GM18519 (cell line): ENCODE results near the gene ERCC5.

Experiments
- ATAC-seq: cut with Tn5 transposase; IDR thresholded peaks from one replicate; pipeline ENCODE4 v1.9.1; 2021; ENCODE audit warnings: mild to moderate bottlenecking, moderate library complexity; ENCODE audit not compliant: unreplicated experiment, low FRiP score

ERCC5 gene

DNA sequence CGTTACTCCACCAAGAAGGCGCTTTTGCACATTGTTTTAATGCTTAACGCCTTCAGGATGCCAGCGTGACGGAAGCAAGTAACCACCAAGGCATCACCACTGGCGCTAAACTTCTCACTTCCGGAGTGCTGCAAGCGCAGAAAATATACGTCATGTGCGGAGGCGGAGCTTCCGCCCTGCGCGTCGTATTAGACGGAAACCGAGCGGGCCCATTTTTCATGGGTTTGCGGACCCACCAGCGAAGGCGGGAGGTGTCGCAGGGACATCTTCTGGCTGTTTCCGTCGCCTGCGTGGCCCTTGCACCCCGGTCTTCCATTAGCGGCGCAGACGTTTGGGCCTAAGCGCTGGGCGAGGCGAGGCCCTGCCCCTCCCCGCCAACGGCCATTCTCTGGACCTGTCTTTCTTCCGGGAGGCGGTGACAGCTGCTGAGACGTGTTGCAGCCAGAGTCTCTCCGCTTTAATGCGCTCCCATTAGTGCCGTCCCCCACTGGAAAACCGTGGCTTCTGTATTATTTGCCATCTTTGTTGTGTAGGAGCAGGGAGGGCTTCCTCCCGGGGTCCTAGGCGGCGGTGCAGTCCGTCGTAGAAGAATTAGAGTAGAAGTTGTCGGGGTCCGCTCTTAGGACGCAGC is at the start of gene ERCC5:
TSS of gene ERCC5 (plus strand) at position 403 of the 631 bp plus-strand sequence. CDS start 235 bp downstream, outside the sequence.
- ATAC-seq, result peak; percentile 72

DNA sequence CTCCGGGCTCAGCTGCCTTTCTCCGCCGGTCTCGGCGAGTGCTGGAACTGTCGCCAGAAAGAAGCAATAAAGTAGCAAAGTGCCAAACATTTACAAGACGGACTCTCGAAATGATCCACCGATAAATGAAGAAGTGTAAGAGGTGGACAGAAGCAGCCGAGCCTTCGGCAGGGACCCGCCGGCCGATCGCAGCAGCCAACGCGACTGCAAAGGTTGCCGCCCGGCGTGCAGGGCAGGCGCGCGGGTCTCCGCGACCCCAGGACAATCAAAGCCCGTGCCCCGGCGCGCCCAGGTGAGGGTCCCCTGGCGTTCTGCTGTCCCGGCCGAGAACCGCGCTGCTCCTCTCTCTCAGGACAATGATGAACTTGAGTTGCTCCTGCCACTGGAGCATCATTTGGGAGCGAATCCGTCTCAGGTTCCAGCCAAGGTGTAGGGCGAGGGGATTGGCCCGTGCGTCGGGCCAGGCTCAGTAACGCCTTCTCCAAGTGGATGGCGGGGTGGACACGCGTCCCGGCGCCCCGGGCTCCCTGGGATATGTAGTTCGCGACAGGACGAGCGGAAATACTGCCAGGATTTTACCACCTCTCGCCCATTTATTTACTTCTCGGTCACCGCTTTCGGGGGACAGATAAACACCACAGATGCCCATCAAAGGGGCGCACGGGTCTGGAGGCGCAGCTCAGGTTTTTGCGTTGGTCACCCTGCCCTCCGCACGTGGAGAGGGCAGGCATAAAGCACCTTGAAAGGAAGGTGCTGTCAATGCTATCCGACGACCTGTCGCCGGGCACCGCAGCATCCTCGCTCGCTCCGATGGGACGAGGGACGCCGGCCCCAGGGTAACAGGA is 47.0 kb upstream of the ERCC5 start, which contains the start of the genes BIVM and POGLUT2:
TSS of gene BIVM (plus strand) at position 539 of the 845 bp plus-strand sequence. CDS start 8,149 bp downstream, outside the sequence.
TSS of gene POGLUT2 (minus strand) at position 396 of the 845 bp plus-strand sequence. CDS start at position 90, 306 bp downstream.
- ATAC-seq, result peak; percentile 75

DNA sequence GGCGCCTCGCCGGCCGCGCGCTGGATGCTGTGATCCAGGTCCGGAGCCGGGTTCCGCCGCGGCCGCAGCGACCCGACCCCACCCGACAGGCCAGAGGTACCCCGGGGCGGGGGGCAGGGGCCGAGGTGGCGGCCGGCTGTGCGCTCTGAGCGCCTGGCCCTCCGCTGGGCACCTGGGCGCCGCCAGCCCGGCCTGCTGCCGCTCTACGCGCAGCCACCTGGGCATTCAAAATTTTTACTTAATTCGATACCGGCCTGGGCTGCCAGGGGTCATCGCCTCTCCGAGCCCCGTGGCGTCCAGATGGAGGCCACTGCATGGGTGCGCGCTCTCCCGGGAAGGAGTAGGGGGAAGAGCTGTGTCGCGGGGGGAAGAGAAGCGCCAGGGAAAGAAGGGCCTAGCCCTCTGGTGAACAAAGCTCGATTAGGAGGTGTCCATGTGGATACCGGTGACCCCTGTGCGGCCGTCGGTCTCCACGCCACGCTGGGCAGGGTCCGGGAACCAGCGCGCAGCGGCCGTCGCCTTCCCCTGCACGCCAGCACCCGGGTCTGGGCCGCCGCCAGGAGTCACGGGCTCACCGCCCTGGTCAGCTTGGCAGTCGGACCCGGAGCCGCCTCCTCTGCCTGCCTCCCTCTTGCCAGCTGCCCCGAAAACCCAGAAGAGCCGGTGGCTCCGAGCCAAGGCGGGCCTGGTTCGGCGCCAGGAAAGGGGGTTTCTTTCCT is 46.2 kb upstream of the ERCC5 start:
- ATAC-seq, result peak; percentile 0

DNA sequence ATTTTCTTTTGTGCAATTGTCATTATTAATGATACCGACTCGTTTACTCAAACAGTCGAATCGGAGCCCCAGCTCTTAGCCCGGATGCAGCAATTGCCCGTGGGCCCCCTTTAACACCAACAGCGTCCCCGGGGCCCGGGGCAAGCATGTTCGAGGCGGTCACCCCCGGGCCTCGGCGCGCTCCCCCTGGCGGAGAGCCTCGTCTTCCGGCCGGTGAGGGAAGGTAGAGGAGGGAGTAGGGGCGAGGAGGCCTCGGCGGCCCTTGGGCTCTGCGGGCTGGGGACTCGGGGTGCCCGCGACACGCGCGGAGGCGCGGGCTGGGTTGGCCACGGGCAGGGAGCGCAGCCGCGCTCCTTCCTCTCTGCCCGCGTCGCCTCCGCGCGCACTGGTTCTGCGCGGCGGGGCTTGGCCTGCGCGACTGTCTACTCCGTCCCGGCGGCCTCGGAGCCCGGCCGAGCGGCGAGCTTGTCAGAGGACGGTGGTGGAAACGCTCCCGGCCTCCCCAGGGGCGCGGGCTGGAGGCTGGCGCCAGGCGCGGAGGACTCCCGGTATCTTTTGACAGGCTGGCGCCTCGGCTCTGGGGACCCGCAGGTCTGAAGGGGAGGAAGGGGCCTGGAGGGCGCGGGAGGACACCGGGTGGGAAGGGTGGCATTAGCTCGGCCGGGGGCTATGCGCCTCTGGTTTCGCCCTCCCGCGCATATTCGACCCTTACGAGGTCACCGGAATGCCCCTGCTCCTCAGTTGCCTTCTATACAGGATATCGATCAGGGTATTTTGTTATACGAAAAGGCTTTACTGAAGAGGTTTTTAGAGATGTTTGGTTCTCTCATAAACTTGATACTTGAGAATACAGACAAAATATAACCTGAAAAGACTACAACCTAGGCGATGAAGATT is 45.4 kb upstream of the ERCC5 start:
- ATAC-seq, result peak; percentile 66

DNA sequence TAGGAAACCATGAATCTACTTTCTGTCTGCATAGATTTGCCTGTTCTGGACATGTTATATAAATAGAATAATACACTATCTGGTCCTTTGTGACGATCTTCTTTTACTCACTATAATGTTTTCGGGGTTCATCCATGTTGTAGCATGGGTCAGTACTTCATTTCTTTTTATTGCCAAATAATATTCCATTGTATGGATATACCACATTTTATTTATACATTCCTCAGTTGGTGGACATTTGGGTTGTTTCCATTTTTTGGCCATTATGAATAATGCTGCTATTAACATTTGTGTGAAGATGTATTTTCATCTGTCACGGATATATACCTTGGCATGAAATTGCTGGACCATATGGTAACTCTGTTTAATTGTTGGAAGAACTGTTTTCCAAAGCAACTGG is 40.2 kb upstream of the ERCC5 start:
- ATAC-seq, result no peak

DNA sequence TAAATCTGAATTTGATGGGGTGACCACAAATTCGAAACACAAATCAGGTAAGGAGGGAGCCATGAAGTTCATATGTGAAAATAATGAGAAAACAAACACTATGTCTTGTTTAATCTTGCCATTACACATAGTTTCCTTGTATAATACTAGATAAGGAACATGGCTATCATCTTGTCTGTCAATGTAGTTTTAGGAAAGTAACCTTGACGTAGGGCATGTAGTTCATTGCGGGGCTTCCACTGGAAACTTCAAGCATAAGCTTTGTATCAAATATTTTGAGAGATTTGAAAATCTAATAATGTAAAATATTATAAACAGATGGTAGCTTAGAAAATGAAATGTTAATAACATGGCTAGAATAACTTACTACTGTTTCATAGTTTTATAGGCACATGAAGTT is 38.1 kb upstream of the ERCC5 start:
- ATAC-seq, result no peak

DNA sequence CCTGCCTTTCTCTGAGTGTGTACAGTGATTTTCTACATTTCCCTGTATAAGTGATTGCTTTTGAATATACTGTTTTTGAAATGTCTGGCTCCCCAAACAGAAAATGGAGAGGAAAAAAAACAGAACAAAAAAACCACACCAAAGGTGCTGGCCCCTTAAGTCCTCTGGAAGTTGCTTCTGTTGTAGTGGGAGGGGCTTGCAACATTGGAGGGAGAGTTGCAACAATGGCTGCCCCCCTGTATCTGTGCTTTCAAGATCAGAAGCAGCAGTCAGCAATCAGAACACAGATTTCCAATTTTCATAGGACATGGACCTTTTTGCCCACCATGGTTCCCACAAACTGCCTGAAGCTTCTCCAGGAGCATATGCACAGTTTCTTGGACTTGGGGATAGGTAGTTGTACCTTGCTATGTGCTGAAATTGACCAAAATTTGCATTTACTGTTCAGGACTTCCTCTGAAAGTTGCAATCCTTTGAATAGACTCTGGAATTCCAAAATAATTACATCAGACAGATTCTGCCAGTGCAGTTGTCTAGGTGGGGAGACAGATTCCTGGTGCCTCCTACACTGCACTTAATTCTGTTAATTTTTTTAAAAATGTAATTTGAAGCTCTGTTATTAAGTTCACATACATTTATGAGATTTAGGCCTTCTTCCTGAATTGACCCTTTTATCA is 33.1 kb upstream of the ERCC5 start:
- ATAC-seq, result no peak

DNA sequence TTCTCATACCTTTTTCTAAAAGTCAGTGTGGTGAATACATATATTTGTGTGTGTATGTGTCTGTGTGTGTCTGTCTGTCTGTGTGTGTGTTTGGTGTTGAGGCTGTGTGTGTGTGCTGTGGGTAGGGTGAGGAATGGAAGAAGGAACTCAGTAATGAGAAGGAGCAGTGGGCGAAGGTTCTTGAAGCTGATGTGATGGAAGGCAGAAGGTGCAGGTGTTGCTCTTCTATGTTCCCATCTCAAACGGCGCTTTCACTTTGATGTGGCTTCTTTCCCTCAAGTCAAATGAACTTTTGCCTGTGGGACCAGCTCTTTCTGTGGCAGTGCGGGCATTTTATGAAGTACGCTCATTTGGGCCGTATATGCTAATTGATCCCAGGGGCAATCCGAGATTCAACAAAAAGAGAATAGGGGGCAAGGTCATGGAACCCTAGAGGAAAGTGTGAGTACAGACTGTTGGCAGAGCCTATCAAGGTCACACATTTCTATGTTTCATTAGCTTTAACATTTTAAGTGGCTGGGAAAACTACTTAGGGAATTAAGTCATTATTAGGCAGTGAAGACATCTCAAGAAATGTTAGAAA is 31.7 kb upstream of the ERCC5 start:
- ATAC-seq, result no peak

DNA sequence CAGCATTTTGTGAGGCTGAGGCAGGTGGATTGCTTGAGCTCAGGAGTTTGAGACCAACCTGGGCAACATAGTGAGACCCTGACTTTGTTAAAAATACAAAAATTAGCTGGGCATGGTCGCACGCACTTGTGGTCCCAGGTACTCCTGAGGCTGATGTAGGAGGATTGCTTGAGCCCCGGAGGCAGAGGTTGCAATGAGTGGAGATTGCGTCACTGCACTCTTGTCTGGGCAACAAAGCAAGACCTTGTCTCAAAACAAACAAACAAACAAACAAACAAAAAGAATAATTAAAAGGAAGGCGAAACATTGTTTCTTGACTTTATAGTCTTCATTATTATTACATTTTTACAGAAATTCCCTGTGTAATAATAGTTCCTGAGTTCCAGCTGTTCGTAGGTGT is 31.0 kb upstream of the ERCC5 start:
- no peak for ATAC-seq

DNA sequence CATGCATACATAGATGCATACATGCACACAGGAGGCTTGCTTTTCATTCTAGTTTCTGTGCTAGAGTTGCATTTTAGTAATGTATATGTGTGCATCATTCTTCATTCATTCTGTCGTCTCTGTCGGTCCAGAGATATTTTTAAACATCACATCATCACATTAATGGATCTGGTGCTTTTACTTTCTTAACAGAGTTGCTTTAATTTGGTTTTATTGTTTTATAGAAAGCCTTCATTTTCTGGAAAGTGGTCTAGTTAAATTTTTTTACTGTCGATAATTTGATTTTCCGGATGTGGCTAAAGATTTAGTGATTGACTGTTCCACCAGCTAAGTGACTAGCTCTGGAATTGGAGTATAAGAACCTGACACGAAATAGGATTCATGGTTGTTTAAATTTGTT is 30.0 kb upstream of the ERCC5 start:
- no peak for ATAC-seq

DNA sequence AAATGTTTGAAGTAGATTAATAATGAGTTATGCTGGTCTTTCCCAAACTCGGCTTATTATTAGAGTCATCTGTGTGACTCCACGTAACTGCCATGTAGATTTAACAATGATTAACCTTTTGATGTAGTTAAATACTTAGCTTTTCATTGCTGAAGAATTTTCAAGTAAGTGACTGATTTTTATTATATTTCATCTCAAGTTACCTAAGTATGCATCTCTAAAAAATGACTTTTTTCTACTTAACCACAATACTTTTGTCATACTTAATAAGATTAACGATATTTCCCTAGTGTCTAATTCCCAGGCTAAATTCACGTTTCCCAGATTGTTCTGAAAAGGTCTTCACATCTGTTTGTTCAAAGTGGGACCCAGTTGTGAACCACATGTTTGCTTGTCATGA is 29.1 kb upstream of the ERCC5 start:
- no peak for ATAC-seq

DNA sequence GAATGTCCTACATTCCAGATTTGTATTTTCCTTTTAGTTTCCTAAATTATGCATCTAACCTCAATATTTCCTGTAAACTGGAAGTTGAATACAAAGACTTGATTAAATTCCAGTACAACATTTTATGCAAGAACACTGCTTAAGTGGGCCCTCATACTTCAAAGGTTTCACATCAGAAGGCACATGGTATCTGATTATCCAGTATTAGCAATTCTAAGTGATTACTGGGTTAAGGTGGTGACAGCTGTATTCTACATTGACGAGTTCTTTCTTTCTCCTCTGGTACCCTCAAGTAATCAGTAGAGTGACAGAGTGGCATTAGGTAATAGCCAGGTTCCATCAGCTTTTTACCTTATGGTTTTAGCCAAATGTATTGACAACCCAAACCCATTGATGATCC is 28.6 kb upstream of the ERCC5 start:
- ATAC-seq, result no peak

DNA sequence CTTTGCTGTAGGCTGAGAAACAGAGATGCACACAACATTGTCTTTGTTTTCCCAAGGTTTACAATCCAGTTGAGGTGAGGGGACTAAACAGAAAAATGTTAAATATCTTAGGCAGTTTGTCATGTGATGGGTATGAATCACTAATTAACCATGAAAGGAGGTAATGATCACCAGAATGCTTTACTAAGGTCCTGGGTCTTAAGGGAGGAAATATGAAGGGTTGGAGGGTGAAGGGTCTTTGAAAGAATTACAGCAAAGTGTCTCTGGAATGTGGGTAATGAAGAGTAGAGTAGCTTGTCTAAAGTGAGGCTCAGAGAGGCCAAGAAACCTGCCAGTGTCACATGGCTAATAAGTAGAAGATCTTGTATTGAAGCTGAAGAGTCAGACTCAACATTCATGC is 27.9 kb upstream of the ERCC5 start:
- no peak for ATAC-seq

DNA sequence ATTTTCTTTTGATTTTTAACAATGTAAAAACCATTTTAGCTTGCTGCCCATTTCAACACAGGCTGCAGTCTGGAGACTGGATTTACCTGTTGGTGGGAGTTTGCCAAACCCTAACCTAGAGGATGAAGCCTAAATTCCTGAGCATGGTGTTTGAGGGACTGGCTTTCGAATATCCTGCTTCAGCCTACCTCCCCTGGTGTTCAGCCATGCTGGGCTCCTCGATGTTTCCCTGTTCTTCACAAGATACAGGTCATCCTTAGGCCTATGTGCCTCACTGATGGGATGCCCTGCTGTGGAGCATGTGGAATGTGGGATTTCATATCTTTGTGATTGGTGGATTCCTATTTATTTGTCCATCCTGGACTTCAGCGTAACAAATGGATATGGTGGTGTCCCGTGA is 20.4 kb upstream of the ERCC5 start:
- ATAC-seq, result no peak

DNA sequence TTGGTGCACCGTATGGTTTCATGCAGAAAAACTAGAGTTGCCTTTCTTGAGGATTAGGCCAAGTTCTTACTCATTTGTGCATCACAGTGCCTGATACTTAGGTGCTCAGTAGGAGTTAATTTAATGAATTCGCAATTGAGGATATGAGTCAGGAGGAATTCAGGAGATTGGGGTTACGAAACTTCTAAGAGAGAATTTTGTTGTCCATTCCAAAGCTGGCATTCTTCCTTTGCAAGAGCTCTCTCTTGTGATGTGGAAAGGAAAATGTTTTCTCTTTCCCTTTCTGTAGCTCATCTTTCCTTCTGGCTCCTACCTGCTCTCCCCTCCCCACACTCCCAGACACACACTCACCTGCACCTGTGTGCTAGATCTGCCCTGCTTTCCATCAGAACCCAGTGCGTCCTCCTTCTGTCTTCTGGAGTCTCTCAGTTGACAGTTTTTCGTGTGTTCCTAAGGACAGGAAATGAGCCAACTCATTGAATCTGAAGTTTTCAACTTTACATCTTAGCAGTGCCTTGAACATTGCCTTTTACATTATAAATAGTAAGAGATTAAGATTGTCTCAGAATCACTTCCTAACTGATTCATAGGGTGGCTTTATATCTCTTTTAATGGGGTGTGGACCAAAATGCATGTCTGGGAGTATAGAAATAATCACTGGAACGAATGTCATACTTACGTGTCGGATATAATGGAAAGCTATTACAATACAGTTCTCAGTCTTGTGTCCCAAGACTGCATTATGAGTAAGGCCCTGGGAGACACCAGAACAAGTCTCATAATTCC is 19.7 kb upstream of the ERCC5 start:
- no peak for ATAC-seq

DNA sequence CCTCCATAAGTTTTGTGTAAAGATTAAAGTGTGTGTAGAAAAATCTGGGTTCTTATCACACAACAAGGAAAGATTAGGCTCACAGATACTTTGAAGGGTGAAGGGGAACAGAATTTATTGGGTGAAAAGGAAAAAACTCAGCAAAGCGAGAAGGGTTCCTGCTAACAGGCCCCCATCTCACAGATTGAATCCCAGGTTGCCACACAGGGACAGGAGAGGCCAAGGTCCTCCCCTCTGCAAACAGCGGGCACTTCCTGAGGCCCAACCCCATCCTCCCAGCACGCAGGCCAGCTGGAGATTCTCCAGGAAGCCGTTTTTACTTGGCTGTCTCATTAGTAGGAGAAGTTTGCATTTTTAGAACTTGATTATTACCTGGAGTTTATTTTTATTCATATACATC is 15.2 kb upstream of the ERCC5 start:
- no peak for ATAC-seq

DNA sequence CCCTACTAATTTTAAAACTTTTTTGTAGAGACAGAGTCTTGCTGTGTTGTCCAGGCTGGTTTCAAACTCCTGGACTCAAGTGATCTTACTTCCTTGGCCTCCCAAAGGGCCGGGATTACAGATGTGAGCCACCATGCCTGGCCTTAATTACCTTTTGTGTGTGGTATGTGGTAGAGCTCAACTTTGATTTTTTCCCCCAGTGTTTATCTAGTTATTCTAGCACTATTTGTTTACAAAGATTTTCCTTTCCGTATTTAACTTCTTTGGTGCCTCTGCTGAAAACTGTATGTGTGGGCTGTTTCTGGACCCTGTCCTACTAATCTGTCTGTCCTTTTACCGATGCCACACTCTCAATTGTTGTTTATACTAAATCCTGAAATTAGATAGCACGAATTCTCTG is 9.4 kb upstream of the ERCC5 start:
- no peak for ATAC-seq

DNA sequence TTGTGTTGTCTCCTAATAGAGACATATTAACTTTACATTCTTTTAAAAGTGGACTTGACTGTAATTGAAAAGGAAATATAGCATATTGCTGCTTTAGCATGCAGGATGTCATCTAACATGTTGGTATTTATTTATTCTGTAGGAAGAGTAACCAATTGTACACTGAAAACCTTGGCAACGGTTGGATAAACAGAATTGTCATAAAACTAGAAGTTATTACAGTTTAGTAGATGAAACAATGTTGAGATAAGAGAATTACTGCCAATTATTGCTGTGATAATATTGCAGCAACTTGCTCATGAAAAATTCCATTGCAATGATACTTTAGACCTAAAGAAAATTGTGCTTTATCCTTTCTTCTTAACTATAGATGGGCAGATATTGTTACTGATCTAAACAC is 7.6 kb upstream of the ERCC5 start:
- ATAC-seq, result no peak

DNA sequence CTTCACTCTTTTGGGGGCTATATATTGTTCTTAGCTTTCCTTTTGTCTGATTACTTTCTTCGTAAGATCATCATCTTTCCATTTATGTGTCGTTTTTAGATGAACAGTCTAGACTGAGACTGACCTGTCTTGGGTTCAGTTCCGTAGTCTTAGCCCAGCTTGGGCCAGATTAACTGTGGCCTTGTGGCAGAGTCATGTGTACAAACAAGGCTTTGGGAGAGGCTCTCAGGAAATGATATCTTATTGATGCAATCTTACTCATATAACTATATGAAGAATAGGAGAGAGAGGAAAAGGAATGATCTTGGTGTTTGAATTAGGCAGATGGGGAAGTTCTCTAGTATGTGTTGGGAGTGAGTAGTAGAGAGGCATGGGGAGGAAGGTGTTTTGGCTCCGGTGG is 6.8 kb upstream of the ERCC5 start:
- no peak for ATAC-seq
